Activated CD4-positive, alpha-beta T cell treated with anti-CD3 and anti-CD28 coated beads, Interleukin-10, Interleukin-2, amounts not matched to agents 100 ng/mL and 50 ng/mL, durations not matched to agents 16 hours and 8 hours (primary cell): Measurements from ENCODE around the gene SEC14L1.

Source experiments
- DNase-seq: peaks from one replicate; pipeline ENCODE4 v3.0.0-alpha.2; 2020

Gene SEC14L1

GRCh38 chr17:77197115-77197514, 56.3 kb downstream of the SEC14L1 start:
- no peak for DNase-seq

- no peak for DNase-seq
Observed at GRCh38 chr17:77200711-77201110, 59.9 kb downstream of the SEC14L1 start.

GRCh38 chr17:77203436-77203835, 62.7 kb downstream of the SEC14L1 start:
- no peak for DNase-seq

- no peak for DNase-seq
Observed at GRCh38 chr17:77203846-77204245, 63.1 kb downstream of the SEC14L1 start.

- no peak for DNase-seq
Observed at GRCh38 chr17:77204536-77204935, 63.8 kb downstream of the SEC14L1 start.

- no peak for DNase-seq
Observed at GRCh38 chr17:77205396-77206125, 64.8 kb downstream of the SEC14L1 start.

- no peak for DNase-seq
Observed at GRCh38 chr17:77206158-77206956, 65.6 kb downstream of the SEC14L1 start.

- no peak for DNase-seq
Observed at GRCh38 chr17:77207689-77208216, 67.0 kb downstream of the SEC14L1 start.

GRCh38 chr17:77208217-77208808, 67.5 kb downstream of the SEC14L1 start:
- DNase-seq, result no peak

- no peak for DNase-seq
Observed at GRCh38 chr17:77208856-77209255, 68.1 kb downstream of the SEC14L1 start.

- DNase-seq, result no peak
Observed at GRCh38 chr17:77209330-77209748, 68.6 kb downstream of the SEC14L1 start.

- no peak for DNase-seq
Observed at GRCh38 chr17:77210331-77210730, 69.6 kb downstream of the SEC14L1 start.

- no peak for DNase-seq
Observed at GRCh38 chr17:77210946-77211541, 70.3 kb downstream of the SEC14L1 start.

- no peak for DNase-seq
Observed at GRCh38 chr17:77211681-77212080, 70.9 kb downstream of the SEC14L1 start.

- no peak for DNase-seq
Observed at GRCh38 chr17:77212081-77212832, 71.5 kb downstream of the SEC14L1 start.

- DNase-seq, result no peak
Observed at GRCh38 chr17:77212833-77213777, 72.3 kb downstream of the SEC14L1 start.

GRCh38 chr17:77213778-77214132, 73.0 kb downstream of the SEC14L1 start:
- DNase-seq, result no peak

- DNase-seq, result no peak
Observed at GRCh38 chr17:77214328-77214727, 73.6 kb downstream of the SEC14L1 start.

- peak; percentile 19 for DNase-seq
Observed at GRCh38 chr17:77214743-77215142, 74.0 kb downstream of the SEC14L1 start.

- no peak for DNase-seq
Observed at GRCh38 chr17:77215281-77215680, 74.5 kb downstream of the SEC14L1 start.

- DNase-seq, result no peak
Observed at GRCh38 chr17:77216486-77216885, 75.7 kb downstream of the SEC14L1 start.
